GM23248 (cell line): ENCODE data around the gene CLIC4.

ENCODE experiments used
- EZH2 ChIP-seq: fragments of 200-600 bp; sonication (generic); IDR thresholded peaks from 2 replicates; pipeline ENCODE4 v1.6.1; 2018; ENCODE audit warnings: antibody characterized with exemption, mild to moderate bottlenecking; ENCODE audit not compliant: insufficient read depth, poor library complexity, severe bottlenecking
- EZH2phosphoT487 ChIP-seq: fragments of 200-600 bp; sonication (generic); IDR thresholded peaks from 2 replicates; pipeline ENCODE4 v1.6.1; 2018; ENCODE audit warnings: antibody characterized with exemption, moderate library complexity, mild to moderate bottlenecking, low read depth; ENCODE audit not compliant: insufficient read depth

GRCh38 chr1:24884751-24885150 lies 139.5 kb downstream of the CLIC4 start:
- TF ChIP-seq EZH2phosphoT487 (no peak), EZH2 (no peak)
